Measurements from ENCODE around the gene PPP4C.

PPP4C gene

DNA sequence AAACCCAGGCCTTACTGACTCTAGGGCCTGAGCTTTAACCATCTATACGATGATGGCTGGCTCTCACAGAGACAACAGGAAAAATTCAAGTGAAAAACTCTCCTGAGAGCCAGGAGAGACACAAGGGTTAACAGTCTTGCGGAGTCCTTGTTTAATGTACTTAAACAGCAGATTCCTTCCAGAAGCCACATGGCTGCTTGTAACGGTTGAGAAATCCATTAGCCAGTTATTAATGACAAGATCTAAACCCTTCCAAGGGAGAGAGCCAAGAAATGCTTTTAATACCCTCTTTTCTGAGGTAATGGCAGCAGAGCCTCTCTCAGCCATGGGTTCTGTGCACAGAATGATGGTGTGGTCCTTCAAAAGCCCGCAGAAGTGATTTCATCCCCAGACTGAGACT lies 15.4 kb upstream of the PPP4C start:
- peak; percentile 95 for DNase-seq

DNA sequence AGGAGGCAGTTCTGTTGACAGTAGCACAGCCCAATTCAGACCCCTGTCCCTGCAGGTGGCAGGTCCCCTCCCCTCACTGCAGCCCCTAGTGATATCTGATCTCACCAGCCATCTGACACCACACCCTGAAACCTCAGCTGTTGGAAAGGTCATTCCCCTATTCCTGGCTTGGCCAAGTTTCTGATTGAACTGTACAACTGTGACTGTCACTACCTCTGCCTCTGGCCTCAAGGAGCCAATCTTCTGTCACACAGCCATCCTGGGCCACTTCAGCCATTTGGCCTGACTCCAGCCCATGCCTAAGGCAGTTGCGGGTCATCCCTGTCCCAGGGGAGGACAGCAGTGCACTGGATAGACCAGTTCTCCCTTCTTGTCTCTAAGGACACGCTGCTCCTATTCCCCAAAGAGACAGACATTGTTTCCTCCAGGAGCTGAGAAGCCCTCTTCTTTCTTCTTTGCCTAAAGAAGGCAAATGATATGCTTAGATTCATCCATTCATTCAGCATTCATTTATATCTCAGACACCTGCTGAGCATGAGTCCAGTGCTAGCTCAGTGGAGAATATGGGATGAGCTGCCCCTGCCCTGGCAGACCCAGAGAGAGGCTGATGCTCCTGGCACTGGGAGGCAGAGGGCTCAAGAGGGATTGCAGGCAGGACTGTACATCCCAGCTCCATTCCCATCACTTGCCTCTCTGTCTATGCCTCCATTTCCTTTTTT lies 14.8 kb upstream of the PPP4C start:
- peak; percentile 95 for DNase-seq

DNA sequence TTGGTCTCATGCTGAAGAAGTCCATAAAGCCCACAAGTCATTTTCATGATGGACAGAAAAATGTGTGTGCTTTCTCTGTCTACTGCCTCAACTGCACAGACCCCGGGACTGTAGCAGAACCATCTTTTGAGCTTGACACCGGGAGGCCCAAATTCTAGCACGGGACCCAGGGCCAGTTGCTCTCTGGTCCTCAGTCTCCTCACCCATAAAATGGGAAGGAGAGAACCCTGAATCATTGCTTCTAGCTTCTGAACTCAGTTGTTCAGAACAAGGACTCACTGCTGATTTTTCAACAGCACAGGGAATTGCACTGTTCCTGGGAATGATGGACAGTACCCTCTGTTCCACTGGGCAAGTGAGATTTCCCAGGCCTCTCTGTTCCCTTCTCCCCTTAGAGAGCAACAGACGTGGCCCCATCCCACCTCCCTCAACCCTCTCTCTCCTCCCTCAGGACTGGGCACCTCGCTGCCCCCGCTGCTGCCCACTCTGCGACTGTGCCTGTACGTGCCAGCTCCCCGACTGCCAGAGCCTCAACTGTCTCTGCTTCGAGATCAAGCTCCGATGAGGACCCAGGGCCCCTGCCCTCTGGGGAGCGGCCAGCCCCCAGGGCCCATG lies 12.4 kb upstream of the PPP4C start:
- DNase-seq, result no peak

DNA sequence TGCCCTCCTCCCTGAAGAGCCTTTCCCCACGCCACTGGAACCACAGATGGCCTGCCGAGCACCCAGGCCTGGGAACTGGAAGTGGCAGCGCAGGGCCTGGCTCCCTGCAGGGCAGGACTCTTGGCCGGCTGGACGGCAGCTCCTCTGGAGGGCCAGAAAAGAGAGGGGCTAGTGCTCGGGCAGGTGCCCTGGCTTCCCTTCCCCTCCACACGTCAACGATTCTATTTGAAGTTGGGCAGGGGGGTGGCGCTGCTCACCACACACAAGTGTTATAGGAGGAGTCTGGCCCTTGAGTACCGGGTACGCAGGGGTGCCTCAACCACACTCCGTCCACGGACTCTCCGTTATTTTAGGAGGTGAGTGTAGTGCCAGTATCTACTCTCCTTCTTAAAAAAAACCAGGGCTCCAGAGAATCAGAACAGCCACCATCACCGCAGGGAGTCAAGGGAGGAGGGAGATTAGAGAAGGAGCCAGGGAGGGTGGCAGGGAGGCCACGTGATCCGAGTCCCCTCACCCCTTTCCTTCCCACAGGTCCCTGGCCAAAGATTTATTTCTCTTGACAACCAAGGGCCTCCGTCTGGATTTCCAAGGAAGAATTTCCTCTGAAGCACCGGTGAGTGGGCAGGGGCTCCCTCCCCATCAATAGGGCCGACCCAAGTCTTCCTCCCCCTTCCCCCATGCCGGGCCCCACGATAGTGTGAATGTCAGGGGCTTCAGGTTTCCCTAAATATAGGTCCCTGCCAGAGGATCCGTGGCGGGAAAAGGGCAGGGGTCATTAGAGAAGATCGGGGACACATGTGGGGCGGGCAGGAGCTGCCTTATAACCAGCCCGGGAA lies 11.7 kb upstream of the PPP4C start:
- DNase-seq, result peak; percentile 80

DNA sequence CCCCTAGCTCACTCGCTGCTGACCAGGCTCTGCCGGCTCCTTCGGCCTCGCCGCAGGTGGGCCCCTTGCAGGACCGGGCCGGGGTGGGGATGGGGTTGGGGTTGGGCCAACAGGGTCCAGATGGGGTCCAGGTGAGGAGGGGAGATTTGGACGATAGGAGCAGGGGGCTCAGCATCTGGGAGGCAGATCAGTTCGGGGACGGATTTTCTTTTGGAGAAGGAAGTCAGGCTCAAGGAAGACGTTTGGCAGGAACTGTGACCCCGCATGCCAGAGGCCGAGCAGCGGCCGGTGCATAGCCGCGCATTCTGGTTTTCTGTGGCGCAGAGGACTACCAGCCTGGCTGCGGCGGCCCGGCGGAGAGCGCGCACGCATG lies 11.1 kb upstream of the PPP4C start:
- DNase-seq, result no peak

DNA sequence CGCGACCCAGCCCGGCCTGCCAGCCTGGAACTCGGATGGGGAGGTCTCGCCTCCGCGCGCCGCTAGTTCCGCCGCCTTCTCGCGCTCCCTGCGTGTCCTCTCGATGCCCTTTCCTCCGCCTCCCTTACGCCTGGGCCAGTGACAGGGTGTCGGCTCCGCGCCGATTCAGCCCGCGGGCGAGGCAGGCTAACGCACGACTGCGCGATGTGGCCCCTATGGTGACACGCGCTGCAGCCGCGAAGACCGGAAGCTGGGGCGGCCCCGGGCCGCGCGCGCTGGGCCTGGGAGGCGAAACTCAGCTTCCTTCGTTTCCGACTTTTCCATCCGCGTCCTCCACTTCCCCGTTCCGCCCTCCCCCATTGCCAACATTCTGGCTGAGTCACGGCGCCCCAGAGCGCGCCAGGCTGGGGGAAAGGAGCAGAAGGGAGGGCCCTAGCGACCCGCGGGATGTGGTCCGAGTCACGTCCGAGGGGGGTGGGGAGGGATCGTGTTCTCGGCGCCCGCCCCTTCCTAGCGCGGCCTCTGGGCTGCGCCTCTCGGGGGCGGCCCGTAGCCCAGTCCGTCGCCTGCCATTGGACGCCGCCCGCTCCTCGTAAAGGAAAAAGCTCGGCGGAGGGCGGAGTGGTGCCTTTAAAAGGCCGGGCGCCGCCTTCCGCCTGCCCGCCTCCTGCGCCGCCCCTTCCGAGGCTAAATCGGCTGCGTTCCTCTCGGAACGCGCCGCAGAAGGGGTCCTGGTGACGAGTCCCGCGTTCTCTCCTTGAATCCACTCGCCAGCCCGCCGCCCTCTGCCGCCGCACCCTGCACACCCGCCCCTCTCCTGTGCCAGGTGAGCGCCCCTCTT lies 10.5 kb upstream of the PPP4C start, which contains the start of gene ALDOA:
Gene ALDOA (plus strand): TSS at position 659 of the 841 bp plus-strand sequence. CDS start 1,138 bp downstream, outside the sequence.
- DNase-seq, result peak; percentile 89

DNA sequence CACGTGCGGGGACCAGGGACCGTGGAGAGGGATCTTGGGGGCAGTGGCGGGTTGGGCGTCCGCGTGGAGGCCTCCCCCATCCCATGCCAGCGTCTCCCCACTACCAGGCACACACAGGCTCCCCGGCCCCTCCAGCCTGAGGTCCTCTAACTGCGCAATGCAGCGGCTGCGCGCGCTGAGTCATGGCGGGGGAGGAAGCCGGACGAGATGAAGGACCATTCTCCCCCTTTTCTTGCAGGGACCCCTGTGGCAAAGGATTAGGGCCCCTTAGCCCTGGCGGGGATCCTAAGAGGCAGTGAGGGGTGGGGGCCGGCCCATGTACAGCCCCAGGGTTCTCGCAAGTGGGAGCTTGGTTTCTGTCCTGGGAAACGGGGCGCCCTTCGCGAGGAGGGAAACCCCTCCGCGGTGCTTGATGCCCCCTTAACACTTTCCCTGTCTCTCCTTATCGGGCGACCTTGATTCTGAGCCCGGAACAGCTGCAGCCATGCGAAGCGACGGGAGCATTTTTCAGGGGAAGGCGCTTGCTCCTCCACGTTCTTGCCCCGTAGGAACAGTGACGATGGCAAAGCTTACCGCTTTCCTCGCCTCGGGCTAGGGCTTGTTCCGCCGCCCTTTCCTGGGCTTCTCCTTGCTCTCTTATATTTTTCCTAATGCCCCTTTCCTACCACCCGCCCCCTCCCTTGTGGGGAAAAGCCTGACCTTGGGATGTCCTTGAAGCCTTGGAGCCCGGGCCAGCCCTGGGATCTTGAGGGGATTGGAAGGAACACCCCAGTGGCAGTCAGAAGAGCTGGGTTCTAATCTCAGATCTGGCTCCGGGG lies 9.6 kb upstream of the PPP4C start:
- peak; percentile 9 for DNase-seq

DNA sequence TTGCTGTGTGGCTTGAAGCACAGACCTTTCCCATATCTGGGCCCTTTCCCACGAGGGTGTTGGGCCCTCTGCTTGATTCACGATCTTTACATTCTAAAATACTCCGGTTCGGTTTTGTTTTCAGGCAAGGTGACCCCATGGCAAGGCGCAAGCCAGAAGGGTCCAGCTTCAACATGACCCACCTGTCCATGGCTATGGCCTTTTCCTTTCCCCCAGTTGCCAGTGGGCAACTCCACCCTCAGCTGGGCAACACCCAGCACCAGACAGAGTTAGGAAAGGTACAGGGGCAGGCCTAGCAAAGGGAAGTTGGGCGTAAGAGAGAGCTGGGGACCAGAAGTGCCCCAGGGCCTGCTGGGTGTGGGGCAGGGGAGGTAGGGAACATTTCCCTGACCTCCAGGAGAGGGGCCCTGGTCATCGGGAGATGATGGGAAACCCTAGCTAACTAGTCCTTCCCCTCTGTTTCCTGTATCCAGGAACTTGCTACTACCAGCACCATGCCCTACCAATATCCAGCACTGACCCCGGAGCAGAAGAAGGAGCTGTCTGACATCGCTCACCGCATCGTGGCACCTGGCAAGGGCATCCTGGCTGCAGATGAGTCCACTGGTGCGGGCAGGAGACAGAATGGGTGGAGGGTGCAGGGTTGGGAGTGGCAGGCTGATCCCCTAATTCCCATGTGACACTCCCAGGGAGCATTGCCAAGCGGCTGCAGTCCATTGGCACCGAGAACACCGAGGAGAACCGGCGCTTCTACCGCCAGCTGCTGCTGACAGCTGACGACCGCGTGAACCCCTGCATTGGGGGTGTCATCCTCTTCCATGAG lies 8.8 kb upstream of the PPP4C start:
- DNase-seq, result no peak

DNA sequence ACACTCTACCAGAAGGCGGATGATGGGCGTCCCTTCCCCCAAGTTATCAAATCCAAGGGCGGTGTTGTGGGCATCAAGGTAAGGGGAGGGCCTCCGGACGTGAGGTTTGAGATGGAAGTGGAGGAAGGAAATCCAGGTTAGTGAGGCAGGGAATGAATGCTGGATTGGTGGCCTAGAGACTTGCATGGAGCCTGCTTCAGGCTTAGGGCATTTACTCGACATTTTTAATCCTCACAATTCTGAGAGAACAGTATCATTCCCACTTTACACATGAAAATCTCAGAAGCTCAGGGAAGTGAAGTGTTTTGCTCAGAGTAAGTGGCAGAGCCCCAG lies 8.2 kb upstream of the PPP4C start:
- DNase-seq, result no peak

DNA sequence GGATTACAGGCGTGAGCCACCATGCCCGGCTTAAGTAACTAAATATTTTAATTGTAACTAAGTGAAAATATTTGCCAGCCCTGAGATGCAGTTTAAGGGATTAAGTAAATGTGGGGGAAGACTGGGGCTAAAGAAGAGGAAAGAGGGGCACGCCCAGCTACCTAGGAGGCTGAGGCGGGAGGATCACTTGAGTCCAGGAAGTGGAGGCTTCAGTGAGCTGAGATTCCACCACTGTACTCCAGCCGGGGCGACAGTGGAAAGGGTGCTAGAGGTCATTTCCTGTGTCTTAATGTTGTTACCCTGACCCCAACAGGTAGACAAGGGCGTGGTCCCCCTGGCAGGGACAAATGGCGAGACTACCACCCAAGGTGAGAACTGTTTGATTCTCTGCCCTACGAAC lies 7.5 kb upstream of the PPP4C start:
- no peak for DNase-seq

DNA sequence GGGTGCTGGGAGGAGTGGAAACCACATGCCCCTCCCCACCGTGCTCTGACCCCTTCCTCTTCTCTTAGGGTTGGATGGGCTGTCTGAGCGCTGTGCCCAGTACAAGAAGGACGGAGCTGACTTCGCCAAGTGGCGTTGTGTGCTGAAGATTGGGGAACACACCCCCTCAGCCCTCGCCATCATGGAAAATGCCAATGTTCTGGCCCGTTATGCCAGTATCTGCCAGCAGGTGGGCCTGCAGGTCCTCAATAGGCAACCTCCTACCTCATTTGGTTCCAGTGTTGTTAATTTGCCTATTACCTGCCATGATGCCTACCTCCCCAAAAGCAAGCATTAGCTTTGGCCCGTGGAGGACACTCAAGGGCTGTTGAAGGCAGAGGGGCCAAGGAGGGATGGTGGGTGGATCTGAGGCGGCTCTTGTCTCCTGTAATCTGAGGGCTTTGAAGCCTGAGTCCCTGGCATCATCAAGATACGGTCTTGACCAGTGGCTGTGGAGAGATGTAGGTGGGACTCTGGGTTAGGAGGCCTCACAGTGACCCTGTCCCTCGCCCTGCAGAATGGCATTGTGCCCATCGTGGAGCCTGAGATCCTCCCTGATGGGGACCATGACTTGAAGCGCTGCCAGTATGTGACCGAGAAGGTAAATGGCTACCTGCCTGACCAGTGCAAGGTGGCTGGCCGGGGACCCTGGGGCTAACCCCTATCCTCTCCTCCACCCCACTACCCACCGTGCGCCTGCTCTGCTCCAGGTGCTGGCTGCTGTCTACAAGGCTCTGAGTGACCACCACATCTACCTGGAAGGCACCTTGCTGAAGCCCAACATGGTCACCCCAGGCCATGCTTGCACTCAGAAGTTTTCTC lies 6.8 kb upstream of the PPP4C start:
- no peak for DNase-seq

DNA sequence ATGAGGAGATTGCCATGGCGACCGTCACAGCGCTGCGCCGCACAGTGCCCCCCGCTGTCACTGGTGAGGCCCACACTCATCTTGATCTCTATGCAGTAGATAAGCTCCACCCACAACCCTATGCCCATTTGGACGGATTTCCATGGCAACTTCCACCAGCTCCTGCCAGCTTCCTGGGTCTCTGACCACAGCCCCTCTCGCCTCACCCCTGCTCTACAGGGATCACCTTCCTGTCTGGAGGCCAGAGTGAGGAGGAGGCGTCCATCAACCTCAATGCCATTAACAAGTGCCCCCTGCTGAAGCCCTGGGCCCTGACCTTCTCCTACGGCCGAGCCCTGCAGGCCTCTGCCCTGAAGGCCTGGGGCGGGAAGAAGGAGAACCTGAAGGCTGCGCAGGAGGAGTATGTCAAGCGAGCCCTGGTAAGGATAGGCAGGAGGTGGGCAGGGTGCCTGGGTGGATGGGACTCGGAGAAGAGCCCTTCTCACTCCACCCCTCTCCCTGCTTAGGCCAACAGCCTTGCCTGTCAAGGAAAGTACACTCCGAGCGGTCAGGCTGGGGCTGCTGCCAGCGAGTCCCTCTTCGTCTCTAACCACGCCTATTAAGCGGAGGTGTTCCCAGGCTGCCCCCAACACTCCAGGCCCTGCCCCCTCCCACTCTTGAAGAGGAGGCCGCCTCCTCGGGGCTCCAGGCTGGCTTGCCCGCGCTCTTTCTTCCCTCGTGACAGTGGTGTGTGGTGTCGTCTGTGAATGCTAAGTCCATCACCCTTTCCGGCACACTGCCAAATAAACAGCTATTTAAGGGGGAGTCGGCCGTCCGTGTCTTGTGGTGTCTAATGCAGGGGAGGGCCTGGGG lies 6.0 kb upstream of the PPP4C start:
- no peak for DNase-seq

DNA sequence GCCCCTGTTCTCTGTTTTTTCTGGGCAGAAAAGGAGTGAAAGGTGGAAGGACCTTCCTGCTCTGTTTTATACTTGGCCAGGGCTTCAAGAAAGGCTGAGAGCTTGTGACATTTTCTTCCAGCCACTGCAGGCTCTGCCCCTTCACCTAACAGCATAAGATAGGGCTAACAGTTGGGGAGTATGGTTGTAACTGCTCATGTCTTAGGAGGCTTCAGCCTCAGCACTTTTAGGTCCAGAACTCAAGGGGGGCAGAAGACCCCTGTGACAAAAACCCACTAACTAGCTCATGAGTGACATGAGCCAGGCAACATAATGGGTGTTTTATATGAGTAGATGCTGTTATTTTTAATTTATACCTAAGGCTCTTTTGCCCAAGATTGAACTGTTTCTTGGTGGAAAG lies 5.3 kb upstream of the PPP4C start:
- no peak for DNase-seq

DNA sequence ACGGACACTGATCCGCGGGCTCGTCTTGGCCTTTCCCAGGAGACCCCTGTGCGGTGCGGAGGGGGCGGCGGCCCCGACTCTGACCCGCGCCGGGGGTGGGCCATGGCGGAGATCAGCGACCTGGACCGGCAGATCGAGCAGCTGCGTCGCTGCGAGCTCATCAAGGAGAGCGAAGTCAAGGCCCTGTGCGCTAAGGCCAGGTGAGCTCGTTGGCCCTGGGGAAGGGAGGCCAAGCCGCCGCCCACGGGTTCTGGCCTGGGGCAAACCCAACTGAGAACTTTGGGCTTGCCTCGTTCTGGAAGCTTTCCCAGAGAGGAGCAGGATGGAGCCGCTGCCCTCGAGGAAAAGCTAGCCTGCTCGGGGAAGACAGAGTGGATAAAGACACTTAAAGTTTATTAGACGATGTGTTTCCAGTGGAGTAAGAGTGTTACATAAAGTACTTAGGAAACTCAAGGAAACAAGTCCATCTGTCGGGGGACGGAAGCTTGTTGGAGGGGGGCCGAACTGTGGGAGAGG lies 540 bp downstream of the PPP4C start:
- DNase-seq, result no peak

DNA sequence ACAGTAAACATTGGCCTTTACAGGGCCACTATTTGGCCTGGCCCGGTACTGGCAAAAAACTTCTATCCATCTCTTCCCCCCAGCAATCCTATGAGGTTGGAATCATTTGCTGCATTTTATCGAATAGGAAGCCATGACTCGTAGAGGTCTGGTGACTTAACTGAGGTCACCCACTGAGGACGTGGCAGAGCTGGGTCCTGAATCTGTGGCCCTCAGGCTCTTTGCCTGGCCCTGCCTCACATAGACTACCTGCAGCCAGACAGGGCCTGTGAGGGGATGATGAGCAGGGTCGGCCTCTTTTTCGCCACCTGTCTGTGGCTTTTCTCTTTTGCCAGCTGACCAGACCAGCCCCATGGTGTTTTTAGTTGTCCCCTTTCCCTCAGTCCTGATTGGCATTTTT lies 1.9 kb downstream of the PPP4C start:
- DNase-seq, result no peak

DNA sequence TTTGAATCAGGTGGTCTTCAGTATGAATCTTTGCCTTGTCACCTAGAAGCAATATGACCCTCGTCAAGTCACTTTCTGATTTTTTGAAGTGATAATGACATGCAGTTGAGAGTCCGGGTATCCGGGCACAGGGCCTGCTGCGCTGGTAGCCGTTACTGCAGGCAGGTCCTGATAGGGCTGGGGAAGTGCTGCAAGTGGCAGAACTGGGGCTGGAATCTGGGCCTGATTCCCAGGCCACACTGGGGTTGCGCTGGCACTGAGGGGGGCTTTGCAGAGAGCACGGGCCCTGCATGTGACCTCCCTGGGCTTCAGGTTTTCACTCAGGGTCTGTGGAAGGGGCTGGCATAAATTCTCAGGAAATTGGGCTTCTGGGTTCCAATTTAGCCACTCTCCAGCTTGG lies 3.0 kb downstream of the PPP4C start:
- no peak for DNase-seq

DNA sequence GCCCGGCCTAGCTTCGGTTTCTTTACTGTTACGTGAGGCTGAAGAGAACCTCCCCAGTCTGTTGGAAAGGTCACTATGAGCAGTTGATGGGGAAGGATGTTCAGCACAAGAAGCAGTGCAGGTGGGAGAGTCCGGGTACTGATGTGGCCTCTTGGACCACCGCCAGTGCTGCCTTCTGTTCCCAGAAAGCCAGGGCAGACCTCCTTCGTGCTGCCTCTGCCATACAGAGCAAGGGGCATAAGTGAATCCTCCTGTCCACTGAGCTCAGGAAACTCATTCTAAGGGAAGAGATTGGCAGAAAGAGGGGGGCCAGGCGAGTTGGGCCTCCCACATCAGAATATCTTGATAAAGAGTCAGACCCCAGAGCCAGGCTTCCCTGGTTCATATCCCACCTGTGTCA lies 3.7 kb downstream of the PPP4C start:
- no peak for DNase-seq

DNA sequence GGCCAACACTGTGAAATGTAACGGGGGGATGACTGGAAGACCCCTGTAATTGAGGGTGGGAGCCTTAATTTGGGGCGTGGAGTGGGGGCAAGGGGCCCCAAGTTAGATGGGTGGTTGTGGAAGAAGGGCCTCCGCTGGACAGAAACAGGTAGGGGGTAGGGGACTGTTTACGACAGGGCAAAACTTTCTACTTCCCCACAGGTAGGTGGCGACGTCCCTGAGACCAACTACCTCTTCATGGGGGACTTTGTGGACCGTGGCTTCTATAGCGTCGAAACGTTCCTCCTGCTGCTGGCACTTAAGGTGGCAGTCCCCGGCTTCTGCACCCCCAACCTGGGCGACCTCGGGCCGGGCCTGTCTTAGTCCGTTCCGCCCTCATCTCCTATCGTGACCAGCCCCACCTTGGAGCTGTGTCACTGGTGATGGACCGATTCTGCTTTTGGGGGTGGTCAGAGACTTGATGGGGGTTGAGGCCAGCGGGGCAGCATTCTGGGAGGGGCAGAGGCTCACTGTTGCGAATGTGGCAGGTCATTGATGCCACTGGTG lies 6.8 kb downstream of the PPP4C start:
- DNase-seq, result no peak
